HG03575 (cell line): ENCODE results near the gene BIVM.

Source experiments
- ATAC-seq: cut with Tn5 transposase; IDR thresholded peaks from one replicate; pipeline ENCODE4 v1.9.1; 2021; ENCODE audit not compliant: unreplicated experiment, insufficient number of reproducible peaks, low FRiP score; ENCODE audit errors: extremely low read depth

BIVM gene, protein sequence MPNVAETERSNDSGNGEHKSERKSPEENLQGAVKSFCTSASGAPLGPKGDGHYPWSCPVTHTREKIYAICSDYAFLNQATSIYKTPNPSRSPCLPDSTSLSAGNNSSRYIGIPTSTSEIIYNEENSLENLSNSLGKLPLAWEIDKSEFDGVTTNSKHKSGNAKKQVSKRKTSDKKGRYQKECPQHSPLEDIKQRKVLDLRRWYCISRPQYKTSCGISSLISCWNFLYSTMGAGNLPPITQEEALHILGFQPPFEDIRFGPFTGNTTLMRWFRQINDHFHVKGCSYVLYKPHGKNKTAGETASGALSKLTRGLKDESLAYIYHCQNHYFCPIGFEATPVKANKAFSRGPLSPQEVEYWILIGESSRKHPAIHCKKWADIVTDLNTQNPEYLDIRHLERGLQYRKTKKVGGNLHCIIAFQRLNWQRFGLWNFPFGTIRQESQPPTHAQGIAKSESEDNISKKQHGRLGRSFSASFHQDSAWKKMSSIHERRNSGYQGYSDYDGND

DNA sequence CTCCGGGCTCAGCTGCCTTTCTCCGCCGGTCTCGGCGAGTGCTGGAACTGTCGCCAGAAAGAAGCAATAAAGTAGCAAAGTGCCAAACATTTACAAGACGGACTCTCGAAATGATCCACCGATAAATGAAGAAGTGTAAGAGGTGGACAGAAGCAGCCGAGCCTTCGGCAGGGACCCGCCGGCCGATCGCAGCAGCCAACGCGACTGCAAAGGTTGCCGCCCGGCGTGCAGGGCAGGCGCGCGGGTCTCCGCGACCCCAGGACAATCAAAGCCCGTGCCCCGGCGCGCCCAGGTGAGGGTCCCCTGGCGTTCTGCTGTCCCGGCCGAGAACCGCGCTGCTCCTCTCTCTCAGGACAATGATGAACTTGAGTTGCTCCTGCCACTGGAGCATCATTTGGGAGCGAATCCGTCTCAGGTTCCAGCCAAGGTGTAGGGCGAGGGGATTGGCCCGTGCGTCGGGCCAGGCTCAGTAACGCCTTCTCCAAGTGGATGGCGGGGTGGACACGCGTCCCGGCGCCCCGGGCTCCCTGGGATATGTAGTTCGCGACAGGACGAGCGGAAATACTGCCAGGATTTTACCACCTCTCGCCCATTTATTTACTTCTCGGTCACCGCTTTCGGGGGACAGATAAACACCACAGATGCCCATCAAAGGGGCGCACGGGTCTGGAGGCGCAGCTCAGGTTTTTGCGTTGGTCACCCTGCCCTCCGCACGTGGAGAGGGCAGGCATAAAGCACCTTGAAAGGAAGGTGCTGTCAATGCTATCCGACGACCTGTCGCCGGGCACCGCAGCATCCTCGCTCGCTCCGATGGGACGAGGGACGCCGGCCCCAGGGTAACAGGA lies at the start of gene BIVM, which contains the start of gene POGLUT2:
BIVM (plus strand) TSS at position 539 of the 845 bp plus-strand sequence. CDS start 8,149 bp downstream, outside the sequence.
POGLUT2 (minus strand) TSS at position 396 of the 845 bp plus-strand sequence; CDS start at position 90, 306 bp downstream.
- ATAC-seq, result peak; percentile 65

DNA sequence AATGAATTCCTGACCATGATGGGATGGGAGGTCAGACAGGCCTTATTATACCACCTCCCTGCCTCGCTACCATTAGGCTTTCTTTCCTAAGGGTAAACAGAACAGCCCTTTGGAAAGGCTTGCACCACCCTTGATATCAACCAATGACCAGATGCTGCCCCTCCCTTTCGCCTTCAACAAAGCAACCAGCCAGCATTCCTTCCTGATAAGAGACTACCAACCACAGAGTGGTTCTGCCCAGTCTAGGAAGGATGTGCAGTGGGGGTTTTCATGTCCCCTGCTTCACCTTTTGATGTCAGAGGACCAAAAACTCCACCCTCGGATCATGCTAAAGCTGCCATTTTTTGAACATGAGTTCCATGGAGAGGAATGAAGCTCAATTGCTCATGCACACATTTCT lies 47.0 kb upstream of the BIVM start:
- ATAC-seq, result no peak

DNA sequence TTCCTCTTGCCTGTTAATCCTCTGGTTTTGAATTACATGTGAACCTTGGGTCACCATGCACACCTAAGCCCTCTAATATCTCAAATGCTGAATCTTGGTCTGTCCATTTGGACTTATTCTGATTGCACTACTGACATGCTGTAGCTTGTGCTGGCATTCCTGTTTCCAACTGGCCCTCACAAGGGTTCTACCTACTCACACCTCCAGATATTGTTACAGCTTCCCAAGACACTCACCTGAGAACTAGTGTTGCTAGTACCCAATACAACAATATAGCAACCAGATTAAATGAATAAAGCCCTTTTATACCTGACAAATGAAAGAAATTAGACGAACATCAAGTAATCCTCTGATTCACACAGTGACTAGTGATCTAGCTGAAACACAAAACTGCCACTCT lies 41.9 kb upstream of the BIVM start:
- no peak for ATAC-seq

DNA sequence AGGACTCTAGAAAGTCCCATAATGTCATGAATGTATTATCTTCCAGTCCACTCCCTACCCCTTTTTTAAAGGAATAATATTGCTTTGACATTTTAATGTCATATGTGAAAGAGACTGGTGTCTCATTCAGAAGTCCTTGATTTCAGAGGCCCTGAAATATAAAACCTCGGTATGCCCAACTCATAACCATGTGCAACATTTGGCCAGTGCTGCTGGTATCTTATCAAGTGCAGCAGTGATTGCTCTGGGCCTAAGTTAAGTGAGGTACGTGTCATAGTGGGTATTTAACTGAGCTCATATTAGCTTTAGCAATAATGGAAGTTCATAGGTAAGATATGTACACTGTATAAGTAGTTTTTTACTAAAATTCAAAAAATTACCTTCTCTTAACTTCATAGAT lies 40.1 kb upstream of the BIVM start:
- ATAC-seq, result no peak

DNA sequence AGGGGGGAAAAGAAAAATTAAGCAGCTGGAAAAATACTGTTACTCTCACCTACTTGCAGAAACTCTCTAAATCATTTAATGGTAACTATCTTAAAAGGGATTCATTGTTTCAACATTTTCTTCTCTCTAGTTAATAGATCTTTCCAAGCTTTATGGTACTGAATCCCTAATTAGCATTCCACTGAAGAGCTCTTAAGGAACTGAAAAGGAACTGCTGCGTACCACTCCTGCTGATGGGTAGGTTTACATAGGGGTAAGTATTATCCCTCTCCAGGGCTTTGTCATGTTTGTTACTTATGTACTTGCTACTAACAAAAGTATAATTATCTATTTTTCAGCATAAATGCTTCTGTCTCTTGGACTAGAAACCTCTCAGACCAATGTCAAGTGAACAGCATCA lies 37.8 kb upstream of the BIVM start:
- no peak for ATAC-seq

DNA sequence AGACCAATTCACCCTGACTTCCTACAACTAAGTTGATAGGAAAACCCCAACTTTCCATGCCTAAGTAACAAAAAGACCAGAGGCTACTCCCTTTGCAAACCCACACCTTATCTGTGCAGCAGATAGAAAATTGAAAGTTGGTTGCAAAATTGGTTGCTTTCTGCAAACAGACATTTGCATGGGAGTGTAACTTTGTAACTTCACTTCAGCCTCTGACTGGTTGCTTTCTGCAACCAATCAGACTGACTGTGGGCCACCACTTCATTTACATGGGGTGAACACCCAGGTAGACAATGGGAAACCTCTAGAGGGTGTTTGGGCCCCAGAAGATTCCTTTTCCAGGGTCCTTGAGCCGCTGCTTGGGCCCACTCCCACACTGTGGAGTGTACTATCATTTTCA lies 35.2 kb upstream of the BIVM start:
- ATAC-seq, result no peak

DNA sequence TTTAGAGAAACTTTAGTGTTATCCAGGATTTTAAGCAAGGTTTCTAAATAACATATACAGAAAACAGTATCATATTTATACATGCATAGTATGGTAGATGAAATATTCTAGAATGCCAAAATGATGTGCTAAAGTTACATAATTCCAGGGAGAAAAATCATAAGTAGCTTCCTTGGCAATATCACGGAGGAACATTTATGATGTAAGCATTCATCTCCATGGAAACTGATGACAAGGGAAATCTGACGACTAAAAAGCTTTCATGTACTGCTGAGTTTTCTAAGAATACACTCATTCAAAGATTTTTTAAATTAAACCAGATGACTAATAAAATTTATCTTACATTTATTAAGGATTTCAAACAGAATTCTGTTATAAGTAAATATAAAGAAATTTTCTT lies 30.0 kb upstream of the BIVM start:
- no peak for ATAC-seq

DNA sequence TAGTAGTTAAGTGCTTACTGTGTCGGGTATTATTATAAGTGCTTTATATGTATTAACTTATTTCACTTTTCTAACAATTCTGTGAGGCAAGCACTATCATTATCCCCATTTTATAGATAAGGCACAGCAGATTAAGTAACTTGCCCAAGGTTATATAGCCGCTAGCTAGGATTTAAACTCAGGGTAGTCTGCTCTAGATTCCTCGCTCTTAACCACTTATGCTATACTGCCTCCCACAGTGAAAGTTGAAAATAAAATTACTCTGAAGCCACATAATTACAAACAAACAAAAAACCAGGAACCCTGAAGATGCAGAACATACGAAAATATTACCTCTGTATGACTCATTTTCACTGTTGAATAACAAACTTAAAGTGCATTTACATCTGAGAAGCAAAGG lies 29.2 kb upstream of the BIVM start:
- no peak for ATAC-seq

DNA sequence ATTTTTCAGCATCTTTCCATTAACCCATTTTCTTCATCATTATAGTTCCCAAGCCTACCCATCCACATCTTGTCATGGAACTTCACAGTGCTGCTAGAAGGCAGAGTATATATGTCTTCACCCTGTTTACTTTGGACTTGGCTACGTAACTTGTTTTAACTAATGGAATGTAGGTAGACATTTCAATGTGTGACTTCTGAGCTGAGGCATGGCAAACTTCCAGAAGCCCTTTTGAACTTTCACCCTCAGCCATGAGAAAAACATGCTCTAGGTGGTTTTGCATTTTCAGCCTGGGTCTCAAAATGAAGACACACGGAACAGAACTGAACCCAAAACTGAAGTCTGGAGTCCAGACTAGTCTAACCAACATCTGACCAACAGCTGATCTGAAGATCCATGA lies 28.5 kb upstream of the BIVM start:
- ATAC-seq, result no peak

DNA sequence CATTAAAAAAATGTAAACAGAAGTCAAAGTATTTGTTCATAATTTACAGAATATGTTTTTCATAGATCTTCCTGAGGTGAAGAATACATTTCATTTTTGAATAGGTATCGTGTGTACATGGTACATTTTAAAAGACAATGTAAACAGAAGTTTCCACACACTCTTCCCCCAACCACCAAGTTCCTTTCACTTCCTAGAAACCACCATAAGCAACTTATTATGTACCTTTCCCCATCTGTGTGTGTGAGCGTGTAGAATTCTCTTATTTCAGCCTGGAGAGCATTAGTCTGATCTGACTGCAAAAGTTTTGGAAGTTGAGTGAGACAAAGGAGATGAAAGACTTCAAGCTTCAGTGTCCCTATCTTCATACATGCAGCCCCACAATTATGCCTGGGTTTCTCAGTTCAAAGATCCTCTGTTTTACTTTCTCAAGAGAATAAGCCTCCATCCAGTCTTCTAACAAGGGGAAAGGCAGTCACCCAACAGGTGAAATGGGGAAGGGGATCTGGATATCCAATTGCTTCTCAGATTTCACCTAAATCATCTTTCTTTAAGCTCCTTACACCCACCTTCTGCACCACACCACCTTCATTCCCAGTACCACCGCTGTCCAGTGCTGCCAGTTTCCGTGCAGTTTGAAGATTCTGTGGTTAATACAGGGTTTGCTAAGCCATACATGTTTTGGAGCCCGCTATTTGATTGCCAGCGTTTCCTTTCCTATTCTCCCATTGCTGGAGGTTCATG lies 27.4 kb upstream of the BIVM start:
- no peak for ATAC-seq

DNA sequence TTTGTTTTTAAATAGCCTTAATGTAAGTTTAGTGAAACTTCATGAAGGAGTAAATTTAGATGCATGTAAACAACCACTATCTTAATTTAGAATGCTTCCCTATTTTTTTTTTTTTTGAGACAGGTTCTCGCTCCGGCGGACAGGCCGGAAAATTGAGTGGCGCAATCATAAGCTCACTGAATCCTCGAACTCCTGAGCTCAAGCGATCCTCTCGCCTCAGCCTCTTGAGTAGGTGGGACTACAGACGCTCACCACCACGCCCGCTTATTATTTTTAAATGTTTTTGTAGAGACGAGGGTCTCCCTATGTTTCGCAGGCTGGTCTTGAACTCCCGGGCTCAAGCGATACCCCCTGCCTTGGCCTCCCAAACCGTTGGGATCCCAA lies 26.9 kb upstream of the BIVM start:
- no peak for ATAC-seq

DNA sequence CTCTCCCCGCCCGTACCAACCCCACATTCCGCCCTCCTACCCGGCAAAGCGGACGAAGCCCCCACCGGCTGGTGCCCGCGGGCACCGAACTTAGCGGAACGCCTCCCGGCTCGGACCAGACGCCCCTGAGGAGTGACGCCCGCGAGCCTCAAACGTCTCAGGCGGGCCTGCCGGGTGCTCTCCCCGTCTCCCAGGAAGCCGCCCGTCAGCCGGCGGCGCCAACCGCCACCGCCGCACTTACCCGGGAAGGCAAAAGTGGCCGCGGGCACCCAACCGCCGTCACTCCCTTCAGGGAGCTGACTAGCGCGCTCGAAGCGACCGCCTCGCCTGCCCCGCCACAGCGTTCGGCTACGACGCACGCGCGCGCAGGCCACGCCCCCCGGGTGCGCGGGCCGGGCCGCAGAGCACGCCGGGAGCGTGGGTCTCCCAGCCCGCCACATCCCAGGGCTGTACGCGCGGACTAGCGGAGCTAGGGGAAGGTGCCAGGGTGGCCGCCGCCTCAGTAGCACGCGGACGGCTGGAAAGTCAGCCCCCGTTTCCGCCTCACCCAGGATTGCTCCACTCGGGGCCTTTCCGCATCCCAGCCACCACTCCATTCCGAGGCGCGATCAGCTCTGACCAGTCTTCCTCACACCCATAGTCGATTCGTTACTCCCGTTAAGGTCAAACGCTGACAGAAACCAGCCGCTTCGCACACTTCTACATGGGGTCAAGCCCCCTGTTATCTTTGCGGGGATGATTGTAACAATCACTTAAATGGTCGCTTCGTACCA lies 25.3 kb upstream of the BIVM start, which contains the start of gene TEX30:
TEX30 (minus strand) TSS at position 346 of the 773 bp plus-strand sequence. CDS start 3,760 bp downstream, outside the sequence.
- ATAC-seq, result peak; percentile 61

DNA sequence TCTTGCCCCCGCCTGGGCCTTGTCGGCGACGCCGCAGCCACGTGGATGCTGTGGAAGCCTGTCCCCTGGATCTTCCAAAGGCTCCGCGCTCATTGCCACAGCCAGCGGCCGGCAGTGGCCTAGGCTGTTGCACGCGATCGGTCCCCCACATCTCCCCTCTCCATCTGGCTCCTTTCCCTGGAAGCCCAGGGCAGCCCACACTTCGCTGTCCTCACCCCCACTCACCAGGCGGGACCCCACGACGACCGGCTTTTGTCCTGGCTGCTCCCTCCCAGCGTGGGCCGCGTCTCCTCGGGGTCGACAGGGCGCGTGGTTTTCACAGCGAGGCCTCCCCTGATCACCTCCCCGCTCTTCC lies 24.7 kb upstream of the BIVM start:
- ATAC-seq, result no peak

DNA sequence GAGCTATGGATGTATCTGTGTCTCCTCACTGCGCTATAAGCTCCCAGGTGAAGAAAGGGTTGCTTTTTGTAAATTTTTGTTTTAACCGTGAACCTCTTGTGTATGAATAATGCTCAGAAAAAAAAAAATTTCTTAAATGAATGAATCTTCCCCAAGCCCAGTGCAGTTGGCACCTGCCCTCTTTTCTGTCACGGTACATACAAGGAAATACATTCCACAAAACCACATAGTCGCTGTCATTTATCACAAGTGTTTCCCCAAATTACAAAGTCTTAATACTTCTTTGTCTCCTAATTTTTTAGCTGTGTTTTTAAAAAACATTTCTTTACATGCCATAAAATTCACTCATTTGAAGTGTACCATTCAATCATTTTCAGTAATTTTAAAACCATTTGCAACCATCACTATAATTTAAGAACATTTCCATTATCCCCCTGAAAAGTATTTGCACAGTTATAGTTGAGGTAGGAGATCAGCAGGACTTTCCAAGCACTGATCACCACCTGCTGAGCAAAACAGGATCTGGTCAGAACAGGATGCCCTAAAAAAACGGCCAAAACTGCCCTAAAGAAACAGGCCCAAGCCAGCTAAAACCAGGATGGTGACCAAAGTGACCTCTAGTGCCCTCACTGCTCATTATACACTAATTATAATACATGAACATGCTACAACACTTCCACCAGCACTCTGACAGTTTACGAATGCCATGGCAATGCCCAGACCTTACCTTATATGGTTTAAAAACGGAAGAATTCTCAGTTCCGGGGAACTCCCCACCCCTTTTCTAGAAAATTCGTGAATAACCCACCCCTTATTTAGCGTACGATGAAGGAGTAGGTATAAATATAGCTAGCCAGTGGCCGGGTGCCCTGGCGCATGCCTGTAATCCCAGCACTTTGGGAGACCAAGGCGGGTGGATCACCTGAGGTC lies 24.1 kb upstream of the BIVM start:
- ATAC-seq, result no peak

DNA sequence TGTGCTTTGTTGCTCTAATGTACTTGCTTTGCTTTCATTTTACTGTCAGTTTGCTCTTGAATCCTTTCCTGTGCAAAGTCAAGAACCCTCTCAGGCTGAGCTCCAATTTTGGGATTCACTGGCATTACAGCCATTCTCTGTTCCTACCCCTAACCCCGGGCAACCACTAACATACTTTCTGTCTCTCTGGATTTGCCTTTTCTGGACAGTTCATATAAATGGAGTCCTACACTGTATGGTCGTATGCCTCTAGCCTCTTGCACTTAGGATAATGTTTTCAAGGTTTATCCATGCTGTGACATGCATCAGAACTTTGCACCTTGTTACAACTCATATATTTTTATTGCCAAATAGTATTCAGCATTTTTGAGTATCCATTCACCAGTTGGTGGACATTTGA lies 22.6 kb upstream of the BIVM start:
- ATAC-seq, result no peak

DNA sequence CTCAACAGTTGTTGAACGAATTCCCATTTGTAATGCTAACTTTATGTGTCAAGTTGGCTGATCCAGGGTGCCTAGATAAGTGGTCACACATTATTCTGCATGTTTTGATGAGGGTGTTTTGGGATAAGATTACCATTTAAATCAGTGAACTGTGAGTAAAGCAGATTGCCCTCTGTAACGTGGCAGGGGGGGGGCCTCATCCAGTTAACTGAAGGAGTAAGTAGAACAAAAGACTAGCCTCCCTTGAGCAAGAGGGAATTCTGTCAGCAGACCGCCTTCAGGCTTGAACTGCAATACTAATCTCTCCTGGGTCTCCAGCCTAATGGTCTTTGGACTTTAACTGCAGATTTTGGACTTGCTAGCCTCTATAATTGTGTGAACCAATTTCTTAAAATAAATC lies 21.2 kb upstream of the BIVM start:
- no peak for ATAC-seq

DNA sequence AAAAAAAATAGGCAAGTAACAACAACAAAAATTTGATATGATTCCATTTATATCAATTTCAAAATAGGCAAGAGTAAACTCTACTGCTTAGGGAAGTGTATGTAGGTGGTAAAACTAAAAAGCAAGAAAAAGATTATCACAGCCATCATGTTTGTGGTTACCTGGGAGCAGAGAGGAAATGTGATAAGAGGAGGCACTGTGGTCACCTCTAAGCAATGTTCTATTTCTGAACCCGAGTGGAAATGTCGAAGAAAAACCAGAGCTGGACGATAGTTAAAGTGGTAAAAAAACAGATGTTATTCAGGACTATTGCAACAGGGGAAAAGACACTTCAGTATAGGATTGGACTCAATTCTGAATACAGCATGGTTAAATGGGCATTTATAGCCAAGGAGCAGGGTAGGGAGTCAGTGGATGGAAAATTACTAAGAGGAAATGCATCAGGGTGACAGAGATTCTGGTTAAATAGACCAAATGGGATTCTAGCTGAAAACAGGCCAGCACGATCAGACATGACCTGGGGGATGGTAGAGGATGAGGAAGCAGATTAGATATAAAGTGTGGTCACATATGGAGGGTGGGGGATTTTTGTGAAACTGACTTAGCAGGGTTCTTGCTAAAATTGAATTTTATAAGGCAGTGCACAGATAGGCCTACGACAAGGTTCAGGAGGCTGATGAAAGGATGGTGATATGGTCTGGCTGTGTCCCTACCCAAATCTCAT lies 19.3 kb upstream of the BIVM start:
- ATAC-seq, result no peak
